Endothelial cell of umbilical vein (primary cell): ENCODE measurements around the gene CDK4. TPM values are rescaled to one million over a fixed set of nuclear protein-coding genes. Genes with fewer than 3 reads are reported as not detected.

Experiments
- BruUV-seq: library from RNA; stranded (reverse); fragments of 400-500 nt; replicated peaks from 2 replicates; lab custom pipeline; 2021; lab: Mats Ljungman, UMichigan
- CTCF ChIA-PET: fragments of 300-600, 350-600 bp; sonication (Branson Sonifier 250); formaldehyde crosslinking; loops from one replicate; lab custom pipeline; 2021; ENCODE audit warnings: antibody characterized with exemption, inconsistent platforms; lab: Charles Lee
- POLR2A ChIA-PET: fragments of 300-600, 350-600 bp; sonication (Branson Sonifier 250); formaldehyde crosslinking; loops from one replicate; lab custom pipeline; 2021; ENCODE audit warnings: antibody characterized with exemption, inconsistent platforms; lab: Charles Lee
- DNase-seq: peaks from one replicate; pipeline ENCODE4 v3.0.0-alpha.2; 2011; ENCODE audit warnings: low read depth, low spot score
- FAIRE-seq: peaks from 2 replicates; lab custom pipeline; 2011; peaks lifted over from hg19 to GRCh38; lab: Jason Lieb, UNC
- H2AFZ ChIP-seq: 2 replicates; pipeline ENCODE4 v1.6.0; 2012; ENCODE audit warnings: low read depth, low read length, control low read depth, inconsistent platforms
- H3K27ac ChIP-seq: 2 replicates; pipeline ENCODE4 v1.5.1; 2011; ENCODE audit warnings: low read depth, mild to moderate bottlenecking, control low read depth, low read length, moderate library complexity; ENCODE audit not compliant: insufficient read depth
- H3K27me3 ChIP-seq, 2 experiments: 2 replicates each; pipeline versions ENCODE4 v1.6.0 to v1.6.1; 2011; ENCODE audit warnings: low read length in 2 of 2, mixed read lengths in 1 of 2; ENCODE audit not compliant: control insufficient read depth in 2 of 2, insufficient read depth in 2 of 2
- H3K36me3 ChIP-seq, 2 experiments: 2 replicates in 1 of 2; 3 replicates in 1 of 2; pipeline ENCODE4 v1.5.1; 2011; ENCODE audit warnings: low read length in 2 of 2, mild to moderate bottlenecking in 1 of 2, moderate library complexity in 1 of 2; ENCODE audit not compliant: control insufficient read depth in 2 of 2, insufficient read depth in 2 of 2; ENCODE audit errors: extremely low read depth in 1 of 2
- H3K4me1 ChIP-seq: 3 replicates; pipeline ENCODE4 v1.5.1; 2011; ENCODE audit warnings: mild to moderate bottlenecking, low read length; ENCODE audit not compliant: control insufficient read depth, insufficient read depth; ENCODE audit errors: extremely low read depth
- H3K4me2 ChIP-seq: 2 replicates; pipeline ENCODE4 v1.6.1; 2011; ENCODE audit warnings: low read length, control low read depth, mixed read lengths; ENCODE audit not compliant: insufficient read depth
- H3K4me3 ChIP-seq, 3 experiments: fragments of 200-600 bp in 1 of 3; sonication (generic), shearing (Covaris generic) in 1 of 3; replicated peaks in 1 of 3; 2 replicates each; pipeline ENCODE4 v1.5.1; 2011 to 2016; ENCODE audit warnings: control low read depth in 3 of 3, low read length in 3 of 3, mild to moderate bottlenecking in 2 of 3, inconsistent platforms in 1 of 3, low read depth in 1 of 3, moderate library complexity in 1 of 3; ENCODE audit not compliant: insufficient read depth in 1 of 3
- H3K79me2 ChIP-seq: 2 replicates; pipeline ENCODE4 v1.6.0; 2012; ENCODE audit warnings: low read length, inconsistent platforms; ENCODE audit not compliant: control insufficient read depth, insufficient read depth
- H3K9ac ChIP-seq: replicated peaks from 2 replicates; pipeline ENCODE3; 2011; ENCODE audit warnings: low read length, control low read depth; ENCODE audit not compliant: insufficient read depth; ENCODE audit errors: extremely low read depth
- H3K9me1 ChIP-seq: replicated peaks from 3 replicates; pipeline ENCODE4 v1.6.0; 2011; ENCODE audit warnings: mild to moderate bottlenecking, low read length; ENCODE audit not compliant: control insufficient read depth, insufficient read depth; ENCODE audit errors: extremely low read depth
- H3K9me3 ChIP-seq: replicated peaks from 2 replicates; pipeline ENCODE4 v1.5.1; 2012; ENCODE audit warnings: low read length, inconsistent platforms; ENCODE audit not compliant: control insufficient read depth, insufficient read depth
- H4K20me1 ChIP-seq: replicated peaks from 2 replicates; pipeline ENCODE3; 2011; ENCODE audit warnings: mild to moderate bottlenecking, low read length; ENCODE audit not compliant: control insufficient read depth, insufficient read depth; ENCODE audit errors: extremely low read depth
- CTCF ChIP-seq, 2 donors: IDR thresholded peaks; 1 replicate in 1 of 2; 2 replicates in 1 of 2; pipeline ENCODE4 v1.5.1; 2011; ENCODE audit warnings: low read length in 2 of 2, mild to moderate bottlenecking in 2 of 2, moderate library complexity in 2 of 2, control low read depth in 1 of 2, inconsistent platforms in 1 of 2, low read depth in 1 of 2; ENCODE audit not compliant: insufficient read depth in 1 of 2; ENCODE audit errors: extremely low read depth in 1 of 2
- EZH2 ChIP-seq: IDR thresholded peaks from 2 replicates; pipeline ENCODE4 v1.6.1; 2012; ENCODE audit warnings: borderline replicate concordance, low read depth, mild to moderate bottlenecking, moderate library complexity, low read length, inconsistent platforms; ENCODE audit not compliant: severe bottlenecking
- FOS ChIP-seq: IDR thresholded peaks from 2 replicates; pipeline ENCODE4 v1.6.1; 2011; ENCODE audit warnings: mild to moderate bottlenecking, low read length, moderate library complexity, borderline replicate concordance; ENCODE audit not compliant: insufficient read depth
- GATA2 ChIP-seq: IDR thresholded peaks from 2 replicates; pipeline ENCODE4 v1.7.0; 2011; ENCODE audit warnings: low read depth, mild to moderate bottlenecking, moderate library complexity, mixed read lengths, low read length; ENCODE audit not compliant: insufficient read length, insufficient read depth
- JUN ChIP-seq: IDR thresholded peaks from 2 replicates; pipeline ENCODE4 v1.6.1; 2011; ENCODE audit warnings: borderline replicate concordance, low read depth; ENCODE audit not compliant: insufficient read length, insufficient read depth
- MAX ChIP-seq: IDR thresholded peaks from 2 replicates; pipeline ENCODE4 v1.6.1; 2011; ENCODE audit not compliant: insufficient read depth, insufficient read length
- MYC ChIP-seq: IDR thresholded peaks from one replicate; pipeline ENCODE4 v1.6.1; 2011; ENCODE audit warnings: mild to moderate bottlenecking, low read depth, low read length
- POLR2A ChIP-seq: IDR thresholded peaks from 2 replicates; pipeline ENCODE4 v1.6.1; 2012; ENCODE audit warnings: low read depth, mild to moderate bottlenecking, control low read depth, low read length
- POLR2AphosphoS5 ChIP-seq: IDR thresholded peaks from 2 replicates; pipeline ENCODE4 v1.6.1; 2012; ENCODE audit warnings: low read depth, mild to moderate bottlenecking, control low read depth, low read length, moderate library complexity; ENCODE audit not compliant: insufficient read depth
- dilution Hi-C: fragments of 300-500 bp; cut with MboI; formaldehyde crosslinking; loops from one replicate; pipeline ENCODE4 v1.15.0; 2019; ENCODE audit warnings: low sequenced_read_pairs; ENCODE audit not compliant: extremely low pct_ligation_motif_present
- intact Hi-C: fragments of 100-400 bp; cut with micrococcal nuclease; formaldehyde crosslinking; loops from one replicate; pipeline ENCODE4 v1.10.0; 2022
- polyA plus RNA-seq, 4 experiments: library from polyadenylated mRNA; depleted of rRNA in 3 of 4; stranded (reverse) in 3 of 4; unstranded in 1 of 4; fragments of >200 nt; gene quantifications; 2 replicates each; pipeline versions ENCODE4 v1.2.1 to v1.2.3, GENCODE V29; 2011 to 2012; ENCODE audit warnings: missing spikeins in 1 of 4
- total RNA-seq: library from RNA; stranded (reverse); gene quantifications from 2 replicates; pipeline ENCODE4 v1.2.3, GENCODE V29; 2021

The CDK4 gene
- total and polyA plus RNA-seq, 2 donors (not counting 3 experiments of a cell fraction or from before 2014, with no cell fraction given) = 171 to 332 TPM

GRCh38 chr12:57777367-57777766 lies 25.3 kb upstream of the CDK4 start:
- Histone ChIP-seq H3K9ac (no peak overlapping the region), H3K79me2 (no peaks in the 10 kb centered on the region), H3K4me3 (no peak overlapping the region), H3K27me3 (no peaks in the 10 kb centered on the region), H3K4me1 (peaks cover 5% of the 10 kb centered on the region), H3K9me1 (no peaks in the 10 kb centered on the region), H3K36me3 (peaks cover 0 to 3% of the 10 kb centered on the region in 2 experiments), H4K20me1 (no peaks in the 10 kb centered on the region), H2AFZ (no peak overlapping the region), H3K9me3 (no peaks in the 10 kb centered on the region), H3K4me2 (no peak overlapping the region), H3K27ac (no peak overlapping the region)
- CTCF ChIA-PET = no interaction called here
- dilution Hi-C loops = no loop called here
- POLR2A ChIA-PET = no interaction called here
- BruUV-seq = no TSS peak
- intact Hi-C loops = no loop called here
- FAIRE-seq (no peak), DNase-seq (no peak)
- TF ChIP-seq EZH2 (no peak), CTCF (IDR thresholded peaks at IDR 0.05; ENCODE audit: extremely low read depth in 1 of 2, insufficient read depth in 1 of 2, low read depth in 1 of 2, low read length in 2 of 2) (no peak), GATA2 (no peak), POLR2A (no peak), FOS (no peak), MAX (no peak), POLR2AphosphoS5 (no peak), JUN (no peak), MYC (no peak)
